ENCODE results near the gene JMJD1C. TPM values are rescaled to one million over a fixed set of nuclear protein-coding genes. Genes with fewer than 3 reads are reported as not detected.
A peak's percentile ranks its signal among the peaks of the same experiment; 100 is the strongest.

JMJD1C gene
- polyA plus RNA-seq, 2 donors = 22.0 to 49.1 TPM

DNA sequence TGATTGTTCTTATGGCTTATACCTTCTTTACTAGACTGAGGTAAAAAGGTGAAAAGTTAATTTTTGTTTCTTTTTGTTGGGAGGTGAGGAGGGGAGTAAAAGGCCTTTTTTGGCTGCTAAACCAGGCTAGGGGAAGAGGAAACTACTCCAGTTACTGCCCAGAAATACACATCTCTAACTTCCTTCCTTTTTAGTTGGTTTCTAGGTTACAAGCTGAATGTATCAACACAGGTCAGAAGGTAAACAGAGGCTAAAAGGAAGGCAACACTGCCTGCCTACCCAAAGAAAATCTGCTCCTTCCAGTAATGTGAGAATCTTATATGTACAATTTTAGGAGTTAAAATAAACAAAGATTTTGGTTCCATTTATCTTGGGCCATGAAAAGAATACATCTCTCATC is 192.2 kb downstream of the JMJD1C start:
- no peaks in the 10 kb centered on the region for H3K4me1 ChIP-seq (ENCODE audit: control insufficient read depth in 2 of 2, insufficient read depth in 2 of 2, low read length in 1 of 2)
- no peaks in the 10 kb centered on the region for H3K36me3 ChIP-seq (ENCODE audit: control insufficient read depth in 2 of 2, insufficient read depth in 2 of 2, low read length in 1 of 2)
- H3K27ac ChIP-seq (ENCODE audit: low read depth in 2 of 2, low read length in 1 of 2) = no peak overlapping the region
- no peaks in the 10 kb centered on the region for H3K27me3 ChIP-seq (ENCODE audit: control insufficient read depth in 1 of 2, insufficient read depth in 2 of 2, low read length in 2 of 2)
- H3K9me3 ChIP-seq (ENCODE audit: control insufficient read depth in 2 of 2, insufficient read depth in 1 of 2, low read depth in 1 of 2, low read length in 1 of 2) = no peaks in the 10 kb centered on the region
- no peak overlapping the region for H3K4me3 ChIP-seq (ENCODE audit: low read depth in 1 of 2, low read length in 2 of 2)

DNA sequence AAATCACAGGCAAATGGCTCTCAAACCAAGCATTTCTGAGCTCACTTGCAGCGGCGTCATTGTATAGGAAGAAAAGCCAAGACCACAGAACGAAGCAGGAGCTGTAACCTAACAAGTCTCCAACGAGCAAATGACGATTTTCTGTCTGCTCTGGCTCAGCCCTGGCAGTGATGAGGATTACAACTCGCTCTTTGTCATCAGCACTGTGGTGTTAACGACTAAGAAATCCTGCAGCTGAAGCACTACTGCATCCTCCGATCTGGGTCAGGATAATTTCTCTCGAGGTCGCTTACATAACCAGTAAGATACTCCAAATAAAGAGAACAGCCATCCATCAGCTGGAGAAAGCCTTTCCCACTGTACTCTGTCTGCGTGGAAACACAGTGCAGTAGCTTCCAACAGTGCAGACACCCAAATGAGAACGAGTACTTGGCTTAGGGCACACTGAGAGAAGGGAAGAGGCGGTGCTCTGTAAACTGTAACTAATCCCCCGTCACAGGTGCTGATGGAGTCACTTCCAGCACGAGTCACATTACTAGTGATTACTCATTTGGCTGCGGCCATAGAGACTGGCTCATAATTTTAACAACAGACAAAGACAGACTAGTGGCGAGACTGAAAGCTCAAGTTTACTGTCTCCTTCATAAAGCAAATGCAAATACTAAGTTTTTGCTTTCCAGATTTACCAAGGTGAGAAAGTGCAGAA is 196.8 kb downstream of the JMJD1C start:
- peak overlapping the region; percentile 57 to 64 for H3K4me3 ChIP-seq (ENCODE audit: low read depth in 1 of 2, low read length in 2 of 2)
- no peaks in the 10 kb centered on the region for H3K9me3 ChIP-seq (ENCODE audit: control insufficient read depth in 2 of 2, insufficient read depth in 1 of 2, low read depth in 1 of 2, low read length in 1 of 2)
- H3K36me3 ChIP-seq (ENCODE audit: control insufficient read depth in 2 of 2, insufficient read depth in 2 of 2, low read length in 1 of 2) = no peaks in the 10 kb centered on the region
- peak overlapping the region; percentile 97 to 98 for H3K27ac ChIP-seq (ENCODE audit: low read depth in 2 of 2, low read length in 1 of 2)
- no peaks in the 10 kb centered on the region for H3K4me1 ChIP-seq (ENCODE audit: control insufficient read depth in 2 of 2, insufficient read depth in 2 of 2, low read length in 1 of 2)
- no peaks in the 10 kb centered on the region for H3K27me3 ChIP-seq (ENCODE audit: control insufficient read depth in 1 of 2, insufficient read depth in 2 of 2, low read length in 2 of 2)
- 0% methylated on average over 17 of the region's 17 CpGs for WGBS, 2 donors

- peak overlapping the region; percentile 57 to 64 for H3K4me3 ChIP-seq (ENCODE audit: low read depth in 1 of 2, low read length in 2 of 2)
- H3K27me3 ChIP-seq (ENCODE audit: control insufficient read depth in 1 of 2, insufficient read depth in 2 of 2, low read length in 2 of 2) = no peaks in the 10 kb centered on the region
- peak overlapping the region; percentile 97 to 98 for H3K27ac ChIP-seq (ENCODE audit: low read depth in 2 of 2, low read length in 1 of 2)
- H3K36me3 ChIP-seq (ENCODE audit: control insufficient read depth in 2 of 2, insufficient read depth in 2 of 2, low read length in 1 of 2) = no peaks in the 10 kb centered on the region
- H3K4me1 ChIP-seq (ENCODE audit: control insufficient read depth in 2 of 2, insufficient read depth in 2 of 2, low read length in 1 of 2) = no peaks in the 10 kb centered on the region
- no peaks in the 10 kb centered on the region for H3K9me3 ChIP-seq (ENCODE audit: control insufficient read depth in 2 of 2, insufficient read depth in 1 of 2, low read depth in 1 of 2, low read length in 1 of 2)
- 1 to 2% methylated on average over 3 of the region's 3 CpGs for WGBS, 2 donors
These were observed 197.5 kb downstream of the JMJD1C start for GRCh38 chr10:63268149-63268797.

GRCh38 chr10:63267414-63268148 is 198.2 kb downstream of the JMJD1C start:
- no peaks in the 10 kb centered on the region for H3K27me3 ChIP-seq (ENCODE audit: control insufficient read depth in 1 of 2, insufficient read depth in 2 of 2, low read length in 2 of 2)
- H3K4me3 ChIP-seq (ENCODE audit: low read depth in 1 of 2, low read length in 2 of 2) = peak overlapping the region; percentile 51 to 64
- no peaks in the 10 kb centered on the region for H3K36me3 ChIP-seq (ENCODE audit: control insufficient read depth in 2 of 2, insufficient read depth in 2 of 2, low read length in 1 of 2)
- 0% methylated on average over 6 of the region's 6 CpGs for WGBS, 2 donors
- no peaks in the 10 kb centered on the region for H3K9me3 ChIP-seq (ENCODE audit: control insufficient read depth in 2 of 2, insufficient read depth in 1 of 2, low read depth in 1 of 2, low read length in 1 of 2)
- peak overlapping the region; percentile 76 to 82 for H3K27ac ChIP-seq (ENCODE audit: low read depth in 2 of 2, low read length in 1 of 2)
- H3K4me1 ChIP-seq (ENCODE audit: control insufficient read depth in 2 of 2, insufficient read depth in 2 of 2, low read length in 1 of 2) = no peaks in the 10 kb centered on the region

DNA sequence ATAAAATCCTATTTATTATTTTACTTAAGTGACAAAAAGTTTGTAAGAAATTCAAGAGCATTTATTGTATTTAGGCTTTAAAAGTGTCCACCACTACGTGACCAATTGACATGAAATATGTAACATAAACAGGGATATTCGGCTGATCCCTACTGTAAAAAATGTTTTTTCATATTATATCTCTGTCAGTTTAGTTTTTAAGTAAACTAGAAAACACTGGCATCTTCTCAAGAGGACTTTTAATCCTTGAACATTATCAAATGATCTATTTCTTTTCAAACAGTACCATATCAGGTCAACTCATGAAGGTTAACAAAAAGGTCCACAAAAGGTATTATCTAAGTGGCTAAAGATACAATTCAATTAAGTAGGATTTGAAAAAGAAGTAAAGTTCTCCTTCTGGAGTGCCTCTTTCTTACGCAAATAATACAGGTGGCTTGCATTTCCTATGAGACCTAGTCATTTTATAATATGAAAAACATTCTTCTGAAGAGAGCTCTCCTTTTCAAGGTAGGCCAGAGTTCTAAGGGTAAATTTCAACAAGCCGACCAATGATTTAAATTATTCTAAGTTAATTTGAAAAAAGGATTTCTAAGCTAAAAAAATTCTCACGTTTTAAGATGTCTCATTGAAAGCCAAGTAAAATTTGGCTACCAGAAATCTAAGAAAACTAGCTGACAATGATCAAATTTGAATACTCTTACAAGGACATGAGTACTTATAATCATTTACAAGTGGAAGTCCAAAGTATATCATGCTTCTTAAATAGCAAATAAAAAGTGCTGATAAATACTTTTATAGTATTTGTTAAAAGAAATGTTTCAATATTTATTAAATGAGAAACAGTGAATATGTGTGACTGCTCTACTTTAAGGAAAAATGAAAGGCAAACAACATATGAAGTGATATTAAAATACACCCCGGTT is 199.1 kb downstream of the JMJD1C start:
- Histone ChIP-seq H3K4me1 (ENCODE audit: control insufficient read depth in 2 of 2, insufficient read depth in 2 of 2, low read length in 1 of 2) (no peaks in the 10 kb centered on the region), H3K9me3 (ENCODE audit: control insufficient read depth in 2 of 2, insufficient read depth in 1 of 2, low read depth in 1 of 2, low read length in 1 of 2) (no peaks in the 10 kb centered on the region), H3K4me3 (ENCODE audit: low read depth in 1 of 2, low read length in 2 of 2) (peak overlapping the region in 1 of 2 donors; percentile 64), H3K36me3 (ENCODE audit: control insufficient read depth in 2 of 2, insufficient read depth in 2 of 2, low read length in 1 of 2) (no peaks in the 10 kb centered on the region), H3K27ac (ENCODE audit: low read depth in 2 of 2, low read length in 1 of 2) (no peak overlapping the region), H3K27me3 (ENCODE audit: control insufficient read depth in 1 of 2, insufficient read depth in 2 of 2, low read length in 2 of 2) (no peaks in the 10 kb centered on the region)
- 2 to 3% methylated on average over 6 of the region's 6 CpGs for WGBS, 2 donors

GRCh38 chr10:63265683-63266235 is 200.0 kb downstream of the JMJD1C start:
- H3K4me3 ChIP-seq (ENCODE audit: low read depth in 1 of 2, low read length in 2 of 2) = peak overlapping the region in 1 of 2 donors; percentile 68
- H3K27ac ChIP-seq (ENCODE audit: low read depth in 2 of 2, low read length in 1 of 2) = no peak overlapping the region
- 4 to 10% methylated on average over 2 of the region's 2 CpGs for WGBS, 2 donors
- no peaks in the 10 kb centered on the region for H3K4me1 ChIP-seq (ENCODE audit: control insufficient read depth in 2 of 2, insufficient read depth in 2 of 2, low read length in 1 of 2)
- H3K36me3 ChIP-seq (ENCODE audit: control insufficient read depth in 2 of 2, insufficient read depth in 2 of 2, low read length in 1 of 2) = no peaks in the 10 kb centered on the region
- no peaks in the 10 kb centered on the region for H3K9me3 ChIP-seq (ENCODE audit: control insufficient read depth in 2 of 2, insufficient read depth in 1 of 2, low read depth in 1 of 2, low read length in 1 of 2)
- no peaks in the 10 kb centered on the region for H3K27me3 ChIP-seq (ENCODE audit: control insufficient read depth in 1 of 2, insufficient read depth in 2 of 2, low read length in 2 of 2)

GRCh38 chr10:63265222-63265617 is 200.6 kb downstream of the JMJD1C start:
- Histone ChIP-seq H3K4me1 (ENCODE audit: control insufficient read depth in 2 of 2, insufficient read depth in 2 of 2, low read length in 1 of 2) (no peaks in the 10 kb centered on the region), H3K9me3 (ENCODE audit: control insufficient read depth in 2 of 2, insufficient read depth in 1 of 2, low read depth in 1 of 2, low read length in 1 of 2) (no peaks in the 10 kb centered on the region), H3K27ac (ENCODE audit: low read depth in 2 of 2, low read length in 1 of 2) (peak overlapping the region; percentile 49 to 78), H3K27me3 (ENCODE audit: control insufficient read depth in 1 of 2, insufficient read depth in 2 of 2, low read length in 2 of 2) (no peaks in the 10 kb centered on the region), H3K4me3 (ENCODE audit: low read depth in 1 of 2, low read length in 2 of 2) (peak overlapping the region; percentile 27 to 68), H3K36me3 (ENCODE audit: control insufficient read depth in 2 of 2, insufficient read depth in 2 of 2, low read length in 1 of 2) (no peaks in the 10 kb centered on the region)
- WGBS, 2 donors = 0% methylated on average over 5 of the region's 5 CpGs

DNA sequence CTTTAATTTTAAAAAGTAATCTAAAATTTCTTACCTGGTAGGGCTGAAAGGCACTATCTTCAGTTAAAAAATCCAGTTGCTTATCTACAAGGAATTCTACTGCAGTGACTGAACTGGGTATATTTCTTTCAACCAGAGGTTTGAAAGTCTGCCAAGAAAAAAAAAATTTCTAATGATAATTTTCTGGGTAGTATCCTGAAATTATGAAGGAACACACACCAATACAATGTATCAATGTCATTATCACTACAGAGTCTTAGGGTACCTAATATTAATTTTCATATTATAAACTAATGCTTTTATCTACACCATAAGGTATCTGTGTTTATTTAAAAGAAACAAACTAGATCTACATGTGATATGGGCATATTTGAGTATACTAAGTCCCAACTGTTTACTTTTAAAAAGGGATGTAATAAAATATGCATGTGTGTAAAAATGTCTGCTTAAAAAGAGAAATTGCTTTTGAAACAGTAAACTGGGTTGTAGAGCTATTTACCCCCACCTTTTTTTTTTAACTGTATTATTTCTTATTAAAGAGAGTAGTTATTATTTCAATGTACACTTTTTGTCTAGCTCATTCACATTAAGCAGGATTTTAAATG is 201.1 kb downstream of the JMJD1C start:
- peak overlapping the region in 1 of 2 donors; percentile 78 for H3K27ac ChIP-seq (ENCODE audit: low read depth in 2 of 2, low read length in 1 of 2)
- H3K4me3 ChIP-seq (ENCODE audit: low read depth in 1 of 2, low read length in 2 of 2) = peak overlapping the region in 1 of 2 donors; percentile 68
- no peaks in the 10 kb centered on the region for H3K27me3 ChIP-seq (ENCODE audit: control insufficient read depth in 1 of 2, insufficient read depth in 2 of 2, low read length in 2 of 2)
- H3K9me3 ChIP-seq (ENCODE audit: control insufficient read depth in 2 of 2, insufficient read depth in 1 of 2, low read depth in 1 of 2, low read length in 1 of 2) = no peaks in the 10 kb centered on the region
- H3K36me3 ChIP-seq (ENCODE audit: control insufficient read depth in 2 of 2, insufficient read depth in 2 of 2, low read length in 1 of 2) = no peaks in the 10 kb centered on the region
- no peaks in the 10 kb centered on the region for H3K4me1 ChIP-seq (ENCODE audit: control insufficient read depth in 2 of 2, insufficient read depth in 2 of 2, low read length in 1 of 2)

All from esophagus (tissue), 2 donors.